PC-9 (cell line): ENCODE data around the gene EXOC1L. TPM values are rescaled to one million over a fixed set of nuclear protein-coding genes. Genes with fewer than 3 reads are reported as not detected.

Experiments
- BruUV-seq: library from RNA; stranded (reverse); fragments of 400-500 nt; replicated peaks from 2 replicates; lab custom pipeline; 2021; lab: Mats Ljungman, UMichigan
- CTCF ChIA-PET: fragments of 300-600 bp; sonication (Branson Sonifier 250); formaldehyde crosslinking; loops from one replicate; lab custom pipeline; 2022; ENCODE audit warnings: antibody characterized with exemption; lab: Charles Lee
- POLR2A ChIA-PET: fragments of 300-600 bp; sonication (Branson Sonifier 250); formaldehyde crosslinking; loops from one replicate; lab custom pipeline; 2022; ENCODE audit warnings: antibody characterized with exemption; ENCODE audit not compliant: unreplicated experiment; lab: Charles Lee
- DNase-seq, 2 experiments: peaks; one replicate each; pipeline versions ENCODE4 v3.0.0 to v3.0.0-alpha.2; 2015 to 2022; ENCODE audit warnings: mixed read lengths in 1 of 2
- H2AFZ ChIP-seq: fragments of 200-600 bp; sonication (generic); 2 replicates; pipeline ENCODE4 v1.8.1; 2017; ENCODE audit warnings: antibody characterized with exemption
- H3F3A ChIP-seq: fragments of 200-600 bp; sonication (generic); 2 replicates; pipeline ENCODE4 v1.8.1; 2017; ENCODE audit warnings: antibody characterized with exemption, mild to moderate bottlenecking, low read depth; ENCODE audit not compliant: insufficient read depth
- H3K27ac ChIP-seq: fragments of 200-600 bp; sonication (generic); 2 replicates; pipeline ENCODE4 v1.6.1; 2016; ENCODE audit warnings: mixed run types
- H3K27me3 ChIP-seq: fragments of 200-600 bp; sonication (generic); 2 replicates; pipeline ENCODE4 v1.6.1; 2016; ENCODE audit warnings: low read depth, mixed run types; ENCODE audit not compliant: insufficient read depth
- H3K36me3 ChIP-seq: fragments of 200-600 bp; sonication (generic); 2 replicates; pipeline ENCODE4 v1.6.1; 2016; ENCODE audit warnings: low read depth, mixed run types
- H3K4me1 ChIP-seq: fragments of 200-600 bp; sonication (generic); replicated peaks from 2 replicates; pipeline ENCODE4 v1.6.1; 2016; ENCODE audit warnings: mixed run types; ENCODE audit not compliant: insufficient read depth
- H3K4me2 ChIP-seq: fragments of 200-600 bp; sonication (generic); 2 replicates; pipeline ENCODE4 v1.6.1; 2017; ENCODE audit warnings: mixed run types
- H3K4me3 ChIP-seq: fragments of 200-600 bp; sonication (generic); 2 replicates; pipeline ENCODE4 v1.6.1; 2016; ENCODE audit warnings: mixed run types
- H3K79me2 ChIP-seq: fragments of 200-600 bp; sonication (generic); 2 replicates; pipeline ENCODE4 v1.6.1; 2017; ENCODE audit warnings: low read depth, mixed run types
- H3K9me2 ChIP-seq: fragments of 200-600 bp; sonication (generic); 2 replicates; pipeline ENCODE4 v1.8.1; 2017; ENCODE audit warnings: mild to moderate bottlenecking; ENCODE audit not compliant: insufficient read depth
- H3K9me3 ChIP-seq: fragments of 200-600 bp; sonication (generic); 2 replicates; pipeline ENCODE4 v1.8.1; 2016; ENCODE audit warnings: low read depth; ENCODE audit not compliant: insufficient read depth
- H4K20me1 ChIP-seq: fragments of 200-600 bp; sonication (generic); 2 replicates; pipeline ENCODE4 v1.8.1; 2017; ENCODE audit not compliant: insufficient read depth
- CTCF ChIP-seq: fragments of 200-600 bp; sonication (generic); conservative IDR thresholded peaks from 2 replicates; pipeline ENCODE4 v1.6.1; 2017; ENCODE audit warnings: mixed run types, antibody characterized with exemption, mild to moderate bottlenecking, moderate library complexity
- EZH2 ChIP-seq: fragments of 200-600 bp; sonication (generic); IDR thresholded peaks from 2 replicates; pipeline ENCODE4 v1.8.0; 2017; ENCODE audit warnings: antibody characterized with exemption, low read depth
- intact Hi-C: fragments of 100-400 bp; cut with micrococcal nuclease; formaldehyde crosslinking; loops from one replicate; pipeline ENCODE4 v1.10.0; 2022; ENCODE audit not compliant: unreplicated experiment
- total RNA-seq: library from RNA; stranded (reverse); gene quantifications from 2 replicates; pipeline ENCODE4 v1.2.3, GENCODE V29; 2021

The EXOC1L gene
- total RNA-seq, 1 experiment from 2014 or later: not detected

- POLR2A ChIA-PET: no interaction called here
Measured at GRCh38 chr4:55868581-55869090, 49.0 kb downstream of the EXOC1L start.

GRCh38 chr4:55871299-55871800 is 51.8 kb downstream of the EXOC1L start:
- TF ChIP-seq EZH2 (no peak), CTCF (no peak)
- peaks cover 12% of the 10 kb centered on the region for H3K36me3 ChIP-seq
- H3K79me2 ChIP-seq: no peaks in the 10 kb centered on the region
- H3K9me2 ChIP-seq: no peaks in the 10 kb centered on the region
- H3K9me3 ChIP-seq: no peaks in the 10 kb centered on the region
- ChIA-PET POLR2A (no interaction called here), CTCF (no interaction called here)
- H3K4me1 ChIP-seq: peaks cover 12% of the 10 kb centered on the region
- H4K20me1 ChIP-seq: no peaks in the 10 kb centered on the region
- DNase-seq: no peak
- no peak overlapping the region for H2AFZ ChIP-seq
- H3K27me3 ChIP-seq: no peaks in the 10 kb centered on the region
- peaks cover 10% of the 10 kb centered on the region; the same call in 1 of the 2 replicates for H3F3A ChIP-seq
- intact Hi-C loops: no loop called here
- BruUV-seq: no TSS peak
- H3K4me3 ChIP-seq: no peak overlapping the region
- H3K27ac ChIP-seq: no peak overlapping the region
- H3K4me2 ChIP-seq: no peak overlapping the region

More at GRCh38 chr4:55868581-55869090, 49.0 kb downstream of the EXOC1L start:
- no peak overlapping the region for H3K4me2 ChIP-seq
- H3K27ac ChIP-seq: no peak overlapping the region
- no peak overlapping the region for H2AFZ ChIP-seq
- H4K20me1 ChIP-seq: no peaks in the 10 kb centered on the region
- H3K9me2 ChIP-seq: no peaks in the 10 kb centered on the region
- peaks cover 27% of the 10 kb centered on the region for H3K4me1 ChIP-seq
- no peaks in the 10 kb centered on the region for H3K9me3 ChIP-seq
- no peak overlapping the region for H3K4me3 ChIP-seq
- peaks cover 19% of the 10 kb centered on the region for H3F3A ChIP-seq
- H3K36me3 ChIP-seq: peaks cover 12% of the 10 kb centered on the region
- no peak for DNase-seq
- intact Hi-C loops: loop anchor here (5.0 to 10.0 kb wide), 4 partner anchors 231 to 894 kb away; partner anchors contain the start of gene NMU
- BruUV-seq: no TSS peak
- no peaks in the 10 kb centered on the region for H3K79me2 ChIP-seq
- H3K27me3 ChIP-seq: no peaks in the 10 kb centered on the region
- TF ChIP-seq CTCF (no peak), EZH2 (no peak)
- CTCF ChIA-PET: no interaction called here

GRCh38 chr4:55874831-55875230 is 55.2 kb downstream of the EXOC1L start:
- no peaks in the 10 kb centered on the region for H3K79me2 ChIP-seq
- no TSS peak for BruUV-seq
- H3K27me3 ChIP-seq: no peaks in the 10 kb centered on the region
- no peaks in the 10 kb centered on the region for H4K20me1 ChIP-seq
- POLR2A ChIA-PET: no interaction called here
- no peak for DNase-seq
- H3K4me2 ChIP-seq: no peak overlapping the region
- no peaks in the 10 kb centered on the region for H3K4me1 ChIP-seq
- CTCF ChIA-PET: no interaction called here
- H3F3A ChIP-seq: no peaks in the 10 kb centered on the region
- no peak overlapping the region for H3K27ac ChIP-seq
- intact Hi-C loops: no loop called here
- no peak for TF ChIP-seq CTCF
- no peak for TF ChIP-seq EZH2
- H2AFZ ChIP-seq: no peak overlapping the region
- H3K9me3 ChIP-seq: no peaks in the 10 kb centered on the region
- peaks cover 7% of the 10 kb centered on the region; the same call in 1 of the 2 replicates for H3K36me3 ChIP-seq
- H3K9me2 ChIP-seq: no peaks in the 10 kb centered on the region
- H3K4me3 ChIP-seq: no peak overlapping the region
